OCI-LY1 (cell line): ENCODE results near the gene HECTD2.

Experiments
- H2AFZ ChIP-seq: fragments of 200-600 bp; sonication (generic), shearing (Covaris generic); 2 replicates; pipeline ENCODE4 v1.6.0; 2014; ENCODE audit warnings: antibody characterized with exemption, mild to moderate bottlenecking, low read length
- H3F3A ChIP-seq: fragments of 200-600 bp; sonication (generic), shearing (Covaris generic); 2 replicates; pipeline ENCODE4 v1.6.0; 2014; ENCODE audit warnings: mild to moderate bottlenecking, antibody characterized with exemption, low read length, moderate library complexity; ENCODE audit not compliant: insufficient read depth
- H3K27ac ChIP-seq: fragments of 200-600 bp; sonication (generic); 2 replicates; pipeline ENCODE4 v1.5.1; 2014; ENCODE audit warnings: low read length, mixed run types, mild to moderate bottlenecking, low read depth; ENCODE audit not compliant: poor library complexity, severe bottlenecking
- H3K27me3 ChIP-seq: fragments of 200-600 bp; sonication (generic); 2 replicates; pipeline ENCODE4 v1.6.0; 2014; ENCODE audit warnings: antibody characterized with exemption, mild to moderate bottlenecking, low read length, moderate library complexity; ENCODE audit not compliant: insufficient read depth
- H3K36me3 ChIP-seq: fragments of 200-600 bp; sonication (generic); 2 replicates; pipeline ENCODE4 v1.6.1; 2014; ENCODE audit warnings: mild to moderate bottlenecking, antibody characterized with exemption, low read length, moderate library complexity, mixed read lengths; ENCODE audit not compliant: insufficient read depth
- H3K4me1 ChIP-seq: fragments of 200-600 bp; sonication (generic); 2 replicates; pipeline ENCODE4 v1.5.1; 2014; ENCODE audit warnings: mild to moderate bottlenecking, low read length, moderate library complexity; ENCODE audit not compliant: insufficient read depth, severe bottlenecking
- H3K4me2 ChIP-seq: fragments of 200-600 bp; sonication (generic), shearing (Covaris generic); 2 replicates; pipeline ENCODE4 v1.6.1; 2014; ENCODE audit warnings: low read length
- H3K4me3 ChIP-seq: fragments of 200-600 bp; sonication (generic); 2 replicates; pipeline ENCODE4 v1.5.1; 2014; ENCODE audit warnings: low read length, low read depth, mild to moderate bottlenecking, mixed read lengths; ENCODE audit not compliant: poor library complexity, severe bottlenecking
- H3K79me2 ChIP-seq: fragments of 200-600 bp; shearing (Covaris generic); 2 replicates; pipeline ENCODE4 v1.6.1; 2016; ENCODE audit warnings: mixed run types, low read length, mixed read lengths; ENCODE audit not compliant: insufficient read depth
- H3K9ac ChIP-seq: fragments of 200-600 bp; sonication (generic), shearing (Covaris generic); 2 replicates; pipeline ENCODE4 v1.6.1; 2014; ENCODE audit warnings: mild to moderate bottlenecking, low read length, mixed read lengths
- H3K9me2 ChIP-seq: fragments of 200-600 bp; sonication (generic), shearing (Covaris generic); 2 replicates; pipeline ENCODE4 v1.6.1; 2014; ENCODE audit warnings: low read depth, mild to moderate bottlenecking, low read length, mixed read lengths
- H3K9me3 ChIP-seq: fragments of 200-600 bp; shearing (Covaris generic); 2 replicates; pipeline ENCODE4 v1.6.1; 2014; ENCODE audit warnings: low read length, mixed read lengths
- H4K20me1 ChIP-seq: fragments of 200-600 bp; sonication (generic), shearing (Covaris generic); 2 replicates; pipeline ENCODE4 v1.6.0; 2016; ENCODE audit warnings: mild to moderate bottlenecking, low read length; ENCODE audit not compliant: insufficient read depth
- EZH2 ChIP-seq: fragments of 200-600 bp; sonication (generic), shearing (Covaris generic); IDR thresholded peaks from 2 replicates; pipeline ENCODE4 v1.8.0; 2017; ENCODE audit warnings: borderline replicate concordance, mixed run types, mild to moderate bottlenecking, antibody characterized with exemption, low read length, moderate library complexity, mixed read lengths
- TF ChIP-seq, protein P1 (sequence below): fragments of 200-600 bp; sonication (generic), shearing (Covaris generic); IDR thresholded peaks from 2 replicates; pipeline ENCODE4 v1.5.1; 2017; ENCODE audit warnings: mild to moderate bottlenecking, antibody characterized with exemption, low read length, moderate library complexity, mixed read lengths

The HECTD2 gene

GRCh38 chr10:91391920-91392319 is 18.2 kb upstream of the HECTD2 start:
- Histone ChIP-seq H3K36me3 (no peaks in the 10 kb centered on the region), H3K9me2 (no peaks in the 10 kb centered on the region), H3K4me2 (no peak overlapping the region), H3K27ac (no peak overlapping the region), H3K79me2 (no peaks in the 10 kb centered on the region), H3K27me3 (no peaks in the 10 kb centered on the region), H3K4me3 (no peak overlapping the region), H4K20me1 (no peaks in the 10 kb centered on the region), H2AFZ (no peak overlapping the region), H3F3A (no peaks in the 10 kb centered on the region), H3K9me3 (no peaks in the 10 kb centered on the region), H3K9ac (no peak overlapping the region), H3K4me1 (no peaks in the 10 kb centered on the region)
- TF ChIP-seq EZH2, result no peak
- TF ChIP-seq, protein P1, sequence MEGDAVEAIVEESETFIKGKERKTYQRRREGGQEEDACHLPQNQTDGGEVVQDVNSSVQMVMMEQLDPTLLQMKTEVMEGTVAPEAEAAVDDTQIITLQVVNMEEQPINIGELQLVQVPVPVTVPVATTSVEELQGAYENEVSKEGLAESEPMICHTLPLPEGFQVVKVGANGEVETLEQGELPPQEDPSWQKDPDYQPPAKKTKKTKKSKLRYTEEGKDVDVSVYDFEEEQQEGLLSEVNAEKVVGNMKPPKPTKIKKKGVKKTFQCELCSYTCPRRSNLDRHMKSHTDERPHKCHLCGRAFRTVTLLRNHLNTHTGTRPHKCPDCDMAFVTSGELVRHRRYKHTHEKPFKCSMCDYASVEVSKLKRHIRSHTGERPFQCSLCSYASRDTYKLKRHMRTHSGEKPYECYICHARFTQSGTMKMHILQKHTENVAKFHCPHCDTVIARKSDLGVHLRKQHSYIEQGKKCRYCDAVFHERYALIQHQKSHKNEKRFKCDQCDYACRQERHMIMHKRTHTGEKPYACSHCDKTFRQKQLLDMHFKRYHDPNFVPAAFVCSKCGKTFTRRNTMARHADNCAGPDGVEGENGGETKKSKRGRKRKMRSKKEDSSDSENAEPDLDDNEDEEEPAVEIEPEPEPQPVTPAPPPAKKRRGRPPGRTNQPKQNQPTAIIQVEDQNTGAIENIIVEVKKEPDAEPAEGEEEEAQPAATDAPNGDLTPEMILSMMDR, result no peak

- Histone ChIP-seq H3K79me2 (no peaks in the 10 kb centered on the region), H3K27ac (no peak overlapping the region), H3K9me3 (no peaks in the 10 kb centered on the region), H3K9ac (no peak overlapping the region), H3K4me3 (no peak overlapping the region), H3K4me1 (peaks cover 8% of the 10 kb centered on the region), H3K9me2 (no peaks in the 10 kb centered on the region), H3K4me2 (no peak overlapping the region), H3K27me3 (no peaks in the 10 kb centered on the region), H3F3A (no peaks in the 10 kb centered on the region), H4K20me1 (no peaks in the 10 kb centered on the region), H3K36me3 (no peaks in the 10 kb centered on the region), H2AFZ (no peak overlapping the region)
- TF ChIP-seq, protein P1, result no peak
- no peak for TF ChIP-seq EZH2
These were observed 3.8 kb upstream of the HECTD2 start for GRCh38 chr10:91406322-91406721.

DNA sequence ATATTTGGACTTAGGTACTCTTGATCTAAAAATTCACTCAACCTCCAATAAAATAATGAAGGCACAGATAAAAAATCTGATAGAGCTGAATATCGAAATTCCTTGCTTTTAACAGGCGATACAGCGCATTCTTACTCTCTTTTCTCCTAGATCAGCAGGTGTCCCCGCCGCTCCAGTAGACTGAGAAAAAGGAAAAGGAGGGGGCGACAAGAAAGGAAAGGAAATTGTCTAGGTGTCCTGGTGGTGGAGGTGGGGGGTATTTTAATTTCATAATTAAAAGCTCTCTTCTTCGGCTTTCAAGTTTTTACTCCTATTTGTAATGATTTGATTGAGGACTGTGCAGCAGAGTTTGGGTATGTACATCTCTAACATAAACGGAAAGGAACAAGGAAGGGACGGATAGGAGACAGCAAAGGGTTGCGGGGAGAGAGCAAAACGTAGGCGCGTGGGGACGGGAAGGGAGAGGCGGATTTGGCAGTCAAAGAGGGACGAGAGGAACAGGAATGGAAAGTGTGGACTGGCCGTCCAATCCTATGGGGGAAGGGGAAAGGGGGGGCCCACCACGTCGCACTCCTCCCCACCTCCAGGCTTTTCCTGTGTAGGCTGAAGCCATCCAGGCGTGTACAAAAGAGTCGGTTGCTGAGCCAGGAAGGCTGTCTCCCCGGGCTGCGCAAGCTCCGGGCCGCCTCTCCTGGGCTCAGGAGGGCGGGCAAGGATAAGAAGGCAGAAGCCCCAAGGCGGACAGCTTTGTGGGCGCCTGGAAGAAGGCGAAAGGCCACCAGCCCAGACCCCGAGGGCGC is 875 bp upstream of the HECTD2 start:
- TF ChIP-seq, protein P1, result no peak
- no peak for TF ChIP-seq EZH2
- Histone ChIP-seq H3K79me2 (no peaks in the 10 kb centered on the region), H3K9me3 (no peaks in the 10 kb centered on the region), H4K20me1 (no peaks in the 10 kb centered on the region), H3K4me3 (peak overlapping the region; percentile 66), H3K27me3 (no peaks in the 10 kb centered on the region), H3K9me2 (no peaks in the 10 kb centered on the region), H3K27ac (no peak overlapping the region), H2AFZ (peak overlapping the region; percentile 91; the same call in 1 of the 2 replicates), H3K9ac (peak overlapping the region; percentile 64), H3F3A (no peaks in the 10 kb centered on the region), H3K4me1 (peaks cover 8% of the 10 kb centered on the region), H3K36me3 (no peaks in the 10 kb centered on the region), H3K4me2 (peak overlapping the region; percentile 59)
